ENCODE measurements around the gene C6orf15.

The C6orf15 gene

DNA sequence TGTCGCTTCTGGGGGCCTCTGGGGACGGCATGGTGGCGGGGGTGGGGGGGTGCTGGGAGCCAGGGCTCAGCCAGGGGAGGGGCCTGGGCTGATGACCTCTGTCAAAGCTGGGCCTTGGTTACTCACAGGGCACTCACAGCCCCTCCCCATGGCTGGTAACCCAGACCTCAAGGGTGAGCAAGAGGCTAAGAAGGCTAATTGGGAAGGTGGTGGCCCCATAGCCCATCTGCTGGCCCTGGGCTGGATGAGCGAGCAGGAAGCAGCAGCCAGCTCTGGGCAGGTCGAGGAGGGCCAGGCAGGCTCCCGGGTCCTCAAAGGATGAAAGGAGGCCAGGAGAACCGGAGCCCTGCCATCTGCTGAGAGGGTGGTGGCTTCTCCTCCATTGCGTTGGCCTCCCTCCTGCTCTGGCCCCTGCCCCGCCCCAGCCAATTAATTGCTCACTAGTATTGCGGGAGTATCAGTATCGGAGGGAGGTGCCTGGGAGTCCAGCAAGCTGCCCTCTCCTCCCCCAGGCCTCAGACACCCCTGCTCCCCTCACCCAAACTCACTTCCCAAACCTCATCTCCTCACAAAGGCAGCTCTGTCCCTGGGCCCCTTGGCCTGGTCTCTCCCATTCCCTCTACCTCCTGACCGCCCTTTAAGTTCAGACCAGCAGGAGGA lies 8.9 kb upstream of the C6orf15 start:
- no peaks in the 10 kb centered on the region for H3K4me1 Mint-ChIP-seq (ENCODE audit: low read depth)
- no peak overlapping the region for H3K27ac Mint-ChIP-seq
- H3K27me3 Mint-ChIP-seq, result peaks cover 5% of the 10 kb centered on the region
- H3K9me3 Mint-ChIP-seq, result no peaks in the 10 kb centered on the region
- no peaks in the 10 kb centered on the region for H3K36me3 Mint-ChIP-seq (ENCODE audit: low read depth)
- no peak overlapping the region for H3K4me3 Mint-ChIP-seq

DNA sequence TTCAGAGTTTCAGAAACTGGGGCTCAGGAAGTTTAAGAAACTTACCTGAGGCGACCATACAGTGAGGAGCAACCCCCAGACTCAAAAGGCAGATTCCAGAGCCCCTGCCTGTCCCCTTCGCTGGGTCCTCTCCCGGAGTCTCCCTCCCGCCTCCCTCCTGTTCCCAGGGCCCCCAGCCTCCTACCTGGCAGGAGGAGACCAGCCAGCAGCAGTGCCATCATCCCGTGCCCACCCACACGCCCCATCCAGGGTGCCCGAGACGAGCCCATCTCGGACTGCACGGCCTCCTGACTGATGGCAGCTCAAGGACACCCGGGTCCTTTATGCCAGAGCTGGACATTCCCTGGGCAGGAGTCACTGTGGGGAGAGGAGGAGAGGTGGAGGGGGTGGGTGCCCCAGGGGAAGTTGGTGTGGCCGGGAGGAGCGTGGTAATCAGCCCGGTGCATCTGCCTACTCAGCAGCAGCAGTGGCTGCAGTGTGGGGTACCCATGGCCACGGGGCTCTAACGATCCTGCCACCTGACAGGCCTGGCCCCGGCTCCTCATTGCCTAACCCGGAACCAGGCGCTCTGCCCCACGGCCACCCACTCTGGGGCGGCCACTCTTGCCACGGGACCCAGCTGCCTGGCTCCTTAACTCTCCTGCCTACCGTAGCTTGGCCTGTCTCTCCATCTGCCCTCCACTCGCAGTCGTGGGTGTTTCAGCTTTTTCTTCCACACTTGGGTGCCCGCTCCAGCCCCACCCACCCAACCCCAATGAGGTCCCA lies 8.0 kb upstream of the C6orf15 start, which contains the start of gene CDSN:
CDSN (minus strand) TSS at position 296 of the 765 bp plus-strand sequence; CDS start at position 269, 27 bp downstream.
- H3K4me1 Mint-ChIP-seq (ENCODE audit: low read depth), result no peaks in the 10 kb centered on the region
- H3K4me3 Mint-ChIP-seq, result no peak within 1 kb of the TSS
- no peaks in the 10 kb centered on the region for H3K9me3 Mint-ChIP-seq
- no peaks in the 10 kb centered on the region for H3K36me3 Mint-ChIP-seq (ENCODE audit: low read depth)
- peaks cover 12% of the 10 kb centered on the region for H3K27me3 Mint-ChIP-seq
- no peak within 1 kb of the TSS for H3K27ac Mint-ChIP-seq

DNA sequence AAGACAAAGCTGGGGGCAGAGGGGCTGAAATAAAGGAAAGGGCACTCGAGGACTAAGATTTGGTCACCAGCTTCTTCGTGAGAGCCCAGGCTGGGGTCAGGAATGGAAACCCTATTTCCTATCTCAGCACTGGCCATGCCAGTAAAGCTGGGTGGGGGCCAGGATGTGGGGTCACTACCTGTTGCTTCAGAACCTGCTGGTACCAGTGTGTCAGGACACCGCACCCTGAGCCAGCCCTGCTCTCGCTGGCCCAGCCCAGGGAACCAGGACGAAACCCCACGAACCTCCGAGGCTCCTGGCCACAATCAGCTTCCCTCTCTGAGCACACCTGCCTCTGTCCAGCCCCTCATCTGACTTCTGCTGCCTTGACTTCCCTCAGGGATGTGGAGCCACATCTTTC lies 5.8 kb upstream of the C6orf15 start:
- Mint-ChIP-seq H3K27ac (no peak overlapping the region), H3K9me3 (no peaks in the 10 kb centered on the region), H3K4me1 (ENCODE audit: low read depth) (no peaks in the 10 kb centered on the region), H3K36me3 (ENCODE audit: low read depth) (no peaks in the 10 kb centered on the region), H3K27me3 (peaks cover 13% of the 10 kb centered on the region), H3K4me3 (no peak overlapping the region)

DNA sequence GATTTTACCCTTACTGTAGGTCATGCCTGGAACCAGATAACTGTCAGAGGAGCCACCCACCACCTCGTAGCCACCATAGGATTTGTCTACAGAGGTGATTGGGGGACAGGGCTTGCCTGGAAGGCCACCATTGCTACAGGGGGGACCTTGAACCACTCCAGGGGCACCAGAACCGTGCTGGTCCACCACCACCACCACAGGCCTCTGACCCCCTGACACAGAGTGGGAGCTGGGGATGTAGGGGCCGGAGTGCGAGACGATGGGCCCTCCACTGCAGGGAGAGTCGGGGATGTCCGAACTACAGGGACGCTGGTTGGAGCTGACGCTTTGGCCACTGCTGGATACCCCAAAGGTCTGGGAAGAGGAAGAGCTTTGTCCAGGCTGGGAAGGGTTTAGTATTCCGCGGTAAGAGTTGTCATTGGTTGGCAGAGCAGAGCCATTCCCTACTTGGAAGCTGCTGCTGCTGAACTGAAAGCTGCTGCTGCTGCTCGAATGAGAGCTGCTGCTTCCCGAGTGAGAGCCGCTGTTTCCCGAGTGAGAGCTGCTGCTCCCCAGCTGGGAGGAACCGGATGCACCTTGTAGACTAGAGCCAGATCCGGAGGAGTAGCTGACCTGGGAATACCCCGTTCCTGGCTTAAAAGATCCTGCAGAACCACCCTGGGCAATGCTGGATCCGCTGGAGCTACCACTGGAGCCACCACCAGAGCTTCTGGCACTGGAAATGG lies 4.4 kb upstream of the C6orf15 start:
- H3K4me3 Mint-ChIP-seq, result no peak overlapping the region
- no peaks in the 10 kb centered on the region for H3K9me3 Mint-ChIP-seq
- H3K4me1 Mint-ChIP-seq (ENCODE audit: low read depth), result no peaks in the 10 kb centered on the region
- no peak overlapping the region for H3K27ac Mint-ChIP-seq
- H3K27me3 Mint-ChIP-seq, result peaks cover 13% of the 10 kb centered on the region
- no peaks in the 10 kb centered on the region for H3K36me3 Mint-ChIP-seq (ENCODE audit: low read depth)

DNA sequence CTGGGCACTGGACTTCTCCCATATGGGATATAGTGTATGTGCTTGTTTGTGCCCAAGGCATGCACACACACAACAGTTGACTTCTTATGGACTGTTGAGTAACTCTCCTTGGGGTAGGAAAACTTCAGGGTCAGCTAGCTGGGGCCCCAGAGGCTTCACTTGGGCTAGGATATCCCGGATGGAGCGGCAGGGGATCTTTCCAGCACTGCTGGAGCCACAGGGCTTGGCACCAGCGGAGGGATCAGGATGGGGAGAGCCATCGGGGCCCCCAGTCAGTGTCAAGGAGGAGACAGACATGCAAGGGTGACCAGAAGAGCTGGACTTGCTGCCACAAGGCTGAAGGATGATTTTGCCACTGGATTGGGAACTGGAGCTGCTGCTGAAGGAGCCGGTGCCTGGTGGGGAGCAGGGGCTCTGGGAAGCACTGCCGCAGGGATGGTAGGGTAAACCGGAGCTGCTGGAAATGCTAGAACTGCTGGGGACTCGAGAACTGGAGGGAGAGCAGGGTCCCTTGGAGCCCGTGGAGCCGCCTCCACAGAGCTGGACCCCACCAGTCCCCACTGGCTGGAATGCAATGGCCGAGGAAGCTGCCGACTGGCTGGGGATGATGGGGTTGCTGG lies 3.7 kb upstream of the C6orf15 start:
- Mint-ChIP-seq H3K27me3 (peaks cover 13% of the 10 kb centered on the region), H3K4me3 (no peak overlapping the region), H3K36me3 (ENCODE audit: low read depth) (no peaks in the 10 kb centered on the region), H3K4me1 (ENCODE audit: low read depth) (no peaks in the 10 kb centered on the region), H3K9me3 (no peaks in the 10 kb centered on the region), H3K27ac (no peak overlapping the region)

DNA sequence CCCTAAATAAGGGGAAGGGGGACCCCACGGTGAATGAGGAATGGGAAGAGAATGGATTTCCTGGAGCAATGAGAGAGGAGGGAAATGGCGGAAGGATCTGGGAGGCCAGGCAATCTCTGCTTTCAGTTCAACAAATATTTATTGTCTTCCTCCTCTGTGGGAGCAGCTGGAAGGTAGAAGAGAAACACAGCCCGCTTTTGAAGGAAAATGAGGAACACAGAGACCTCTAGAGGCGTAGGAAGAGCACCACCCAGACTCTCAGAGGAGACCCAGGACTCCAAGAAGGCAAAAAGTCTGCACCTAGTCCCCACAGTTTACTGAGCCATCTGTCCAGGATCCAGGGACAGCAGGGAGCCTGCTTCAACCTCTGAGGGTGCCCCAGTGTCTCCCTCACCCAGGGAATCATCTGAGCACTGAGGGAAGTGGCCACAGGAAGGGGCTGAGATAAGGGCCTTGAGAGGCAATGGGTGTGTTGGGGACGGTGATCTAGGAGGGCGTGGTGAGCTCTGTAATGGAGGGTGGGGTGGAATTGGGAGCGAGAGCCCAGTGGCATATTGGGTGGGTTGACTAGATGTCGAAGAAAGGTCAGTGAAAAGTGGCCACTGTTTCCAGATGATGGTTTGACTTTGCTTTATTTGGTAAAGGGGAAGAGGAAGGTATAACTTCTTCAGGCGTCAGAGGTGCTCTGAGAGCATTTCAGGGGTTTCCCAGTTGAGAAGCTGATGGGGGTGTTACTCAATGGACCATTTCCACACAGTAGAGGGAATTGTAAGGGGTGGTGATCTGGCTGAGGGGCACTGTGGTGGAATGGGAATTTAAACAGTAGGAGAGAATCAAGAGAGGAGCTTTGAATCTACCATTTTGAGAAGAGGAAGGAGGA lies 2.8 kb upstream of the C6orf15 start:
- Mint-ChIP-seq H3K9me3 (no peaks in the 10 kb centered on the region), H3K27me3 (peaks cover 13% of the 10 kb centered on the region), H3K4me1 (ENCODE audit: low read depth) (no peaks in the 10 kb centered on the region), H3K27ac (no peak overlapping the region), H3K4me3 (no peak overlapping the region), H3K36me3 (ENCODE audit: low read depth) (no peaks in the 10 kb centered on the region)

DNA sequence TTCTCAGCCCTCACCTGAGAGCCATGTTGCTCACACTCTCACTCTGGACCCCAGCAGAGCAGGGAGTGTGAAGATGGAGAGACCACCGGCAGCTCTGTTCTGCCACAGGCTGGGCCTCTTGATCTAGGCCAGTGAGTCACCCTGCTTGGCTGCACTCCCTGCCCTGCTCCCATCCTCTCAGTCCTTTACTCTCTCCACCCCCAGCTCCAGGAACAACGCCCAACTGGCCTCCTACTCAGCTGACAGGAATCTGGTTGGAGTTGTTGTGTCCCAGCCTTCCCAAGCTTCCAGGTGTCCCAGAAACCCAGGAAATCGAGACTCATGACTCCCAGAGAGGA lies 2.1 kb upstream of the C6orf15 start, which contains the start of gene PSORS1C1:
PSORS1C1 (plus strand) TSS at position 260 of the 338 bp plus-strand sequence. CDS start 14,833 bp downstream, outside the sequence.
- no peak within 1 kb of the TSS for H3K27ac Mint-ChIP-seq
- H3K36me3 Mint-ChIP-seq (ENCODE audit: low read depth), result no peaks in the 10 kb centered on the region
- no peaks in the 10 kb centered on the region for H3K9me3 Mint-ChIP-seq
- H3K4me1 Mint-ChIP-seq (ENCODE audit: low read depth), result no peaks in the 10 kb centered on the region
- no peak within 1 kb of the TSS for H3K4me3 Mint-ChIP-seq
- H3K27me3 Mint-ChIP-seq, result peaks cover 13% of the 10 kb centered on the region

DNA sequence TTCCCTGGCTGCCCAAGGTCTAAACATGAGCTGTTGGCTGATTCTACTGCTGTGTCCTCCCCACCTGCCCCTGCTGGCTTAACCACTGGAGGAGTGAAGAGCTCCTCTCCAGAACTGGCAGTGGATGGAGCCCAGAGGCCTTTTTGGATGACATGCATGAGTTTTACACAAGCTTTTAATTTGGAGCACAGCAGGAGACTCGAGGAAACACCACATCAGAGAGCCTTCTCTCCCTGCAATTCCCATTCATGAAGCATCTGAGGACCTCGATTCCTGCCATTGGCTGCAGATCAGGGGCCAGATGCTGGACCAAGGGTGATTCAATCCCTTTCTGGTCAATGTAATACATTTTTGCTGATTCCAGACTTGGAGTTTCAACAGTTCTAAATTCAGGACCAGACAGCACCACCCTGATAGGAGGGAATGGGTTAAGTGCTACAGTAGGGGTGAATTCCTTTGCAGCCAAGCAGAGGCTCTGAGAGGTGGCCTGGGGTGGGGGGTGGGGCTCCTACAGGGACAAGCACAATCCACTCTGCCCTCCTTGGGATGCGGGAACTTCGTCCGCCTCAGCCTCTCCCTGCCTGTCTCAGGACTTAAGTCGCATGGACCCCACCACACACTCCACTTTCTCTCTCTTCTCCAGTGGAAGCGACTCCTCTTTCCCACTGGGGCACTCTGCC lies 1.6 kb upstream of the C6orf15 start:
- Mint-ChIP-seq H3K4me3 (no peak overlapping the region), H3K4me1 (ENCODE audit: low read depth) (no peaks in the 10 kb centered on the region), H3K27me3 (peaks cover 13% of the 10 kb centered on the region), H3K27ac (no peak overlapping the region), H3K36me3 (ENCODE audit: low read depth) (no peaks in the 10 kb centered on the region), H3K9me3 (no peaks in the 10 kb centered on the region)

DNA sequence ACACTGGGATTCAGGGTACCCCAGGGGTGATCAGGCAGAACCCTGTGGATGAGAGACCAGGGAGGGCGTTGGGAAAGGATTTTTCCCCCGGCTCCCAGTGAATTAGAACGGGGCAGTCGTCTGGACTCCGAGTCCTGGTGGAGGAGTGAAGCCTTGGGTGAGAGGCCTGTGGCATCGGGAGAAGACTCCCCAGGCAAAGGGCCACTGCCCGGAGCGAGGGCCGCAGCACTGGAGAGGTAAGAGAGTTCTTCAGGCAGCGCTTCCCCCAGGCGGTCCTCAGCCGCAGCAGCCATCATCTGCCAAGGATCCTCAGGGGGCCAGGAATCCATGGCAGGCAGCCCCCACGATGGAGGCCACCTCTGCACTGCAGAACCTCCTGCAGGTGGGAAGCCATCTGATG lies 663 bp downstream of the C6orf15 start:
- peaks cover 9% of the 10 kb centered on the region for H3K27me3 Mint-ChIP-seq
- no peaks in the 10 kb centered on the region for H3K9me3 Mint-ChIP-seq
- no peak overlapping the region for H3K27ac Mint-ChIP-seq
- H3K4me3 Mint-ChIP-seq, result no peak overlapping the region
- H3K36me3 Mint-ChIP-seq (ENCODE audit: low read depth), result no peaks in the 10 kb centered on the region
- no peaks in the 10 kb centered on the region for H3K4me1 Mint-ChIP-seq (ENCODE audit: low read depth)

DNA sequence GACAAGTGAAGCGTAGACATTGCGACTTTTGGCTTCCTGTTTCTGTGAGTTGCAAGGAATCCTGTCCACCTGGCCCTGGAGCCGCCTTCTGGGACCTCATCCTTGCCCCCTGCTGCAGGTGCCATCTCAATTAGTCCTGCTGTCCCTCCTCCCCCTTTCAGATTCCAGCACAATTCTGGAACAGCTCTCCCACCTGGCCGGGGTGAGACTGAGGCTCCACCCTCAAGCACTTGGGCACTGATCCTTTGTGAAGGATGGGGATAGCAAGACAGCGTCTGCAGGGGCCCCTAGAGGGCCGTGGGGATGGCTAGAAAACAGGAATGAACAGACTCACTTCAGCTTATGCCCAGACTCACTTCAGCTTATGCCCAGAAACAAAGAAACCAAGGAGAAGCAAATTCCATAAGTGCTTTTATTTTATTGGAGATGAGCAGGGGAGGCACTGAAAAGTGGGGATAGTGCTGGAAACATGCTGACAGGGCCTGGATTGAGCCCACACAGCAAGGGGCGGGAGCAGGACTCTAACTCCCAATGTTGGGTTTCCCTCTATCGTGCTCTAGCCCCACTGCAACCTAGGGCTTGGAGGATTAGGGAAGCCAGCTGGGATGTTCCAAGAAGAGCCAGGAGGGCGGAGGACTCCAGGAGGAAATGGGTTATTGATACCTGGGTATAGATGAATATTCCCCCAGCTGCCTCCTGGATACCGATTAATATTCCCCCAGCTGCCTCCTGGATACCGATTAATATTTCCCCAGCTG lies 1.4 kb downstream of the C6orf15 start:
- no peaks in the 10 kb centered on the region for H3K4me1 Mint-ChIP-seq (ENCODE audit: low read depth)
- H3K36me3 Mint-ChIP-seq (ENCODE audit: low read depth), result no peaks in the 10 kb centered on the region
- peaks cover 8% of the 10 kb centered on the region for H3K27me3 Mint-ChIP-seq
- no peak overlapping the region for H3K27ac Mint-ChIP-seq
- H3K4me3 Mint-ChIP-seq, result no peak overlapping the region
- no peaks in the 10 kb centered on the region for H3K9me3 Mint-ChIP-seq

DNA sequence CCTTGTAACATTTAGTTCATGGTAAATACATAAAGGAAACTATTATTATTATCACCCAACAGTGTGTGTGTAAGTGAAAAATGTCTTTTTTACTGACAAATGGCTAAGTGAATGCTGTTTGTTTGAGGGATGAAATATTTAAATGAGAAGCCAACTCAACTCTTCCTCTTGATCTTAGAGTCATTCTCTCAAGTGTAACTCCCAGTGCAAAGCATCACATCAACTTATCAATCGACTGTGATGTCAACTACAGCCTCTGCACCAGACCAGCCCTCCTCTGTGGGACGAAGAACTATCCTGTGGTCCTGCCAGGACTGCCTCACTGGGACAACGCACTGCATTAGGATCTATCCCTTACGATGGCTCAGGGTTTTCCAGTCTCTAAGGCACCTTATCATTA lies 5.3 kb downstream of the C6orf15 start:
- Mint-ChIP-seq H3K27me3 (no peaks in the 10 kb centered on the region), H3K27ac (no peak overlapping the region), H3K36me3 (ENCODE audit: low read depth) (no peaks in the 10 kb centered on the region), H3K9me3 (no peaks in the 10 kb centered on the region), H3K4me3 (no peak overlapping the region), H3K4me1 (ENCODE audit: low read depth) (no peaks in the 10 kb centered on the region)

DNA sequence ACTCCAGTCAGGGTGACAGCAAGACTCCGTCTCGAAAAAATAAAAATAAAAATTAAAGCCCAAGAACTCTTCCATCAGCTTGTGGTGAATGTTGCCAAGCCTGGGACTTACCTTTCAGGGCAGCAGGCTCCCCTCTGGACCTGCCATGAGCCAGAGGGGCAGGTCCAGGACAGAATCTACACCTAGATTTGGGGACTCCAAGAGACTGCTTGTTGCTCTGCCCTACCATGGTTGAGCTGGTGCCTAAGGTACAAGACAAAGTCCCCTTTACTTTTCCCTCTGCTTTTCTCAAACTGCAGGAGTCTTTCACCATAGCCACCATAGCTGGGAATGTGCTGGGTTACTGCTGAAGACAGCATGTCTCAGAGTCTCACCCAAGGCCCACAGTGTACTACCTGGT lies 9.2 kb downstream of the C6orf15 start:
- no peaks in the 10 kb centered on the region for H3K36me3 Mint-ChIP-seq (ENCODE audit: low read depth)
- H3K4me1 Mint-ChIP-seq (ENCODE audit: low read depth), result no peaks in the 10 kb centered on the region
- H3K9me3 Mint-ChIP-seq, result no peaks in the 10 kb centered on the region
- H3K27me3 Mint-ChIP-seq, result no peaks in the 10 kb centered on the region
- no peak overlapping the region for H3K27ac Mint-ChIP-seq
- no peak overlapping the region for H3K4me3 Mint-ChIP-seq

DNA sequence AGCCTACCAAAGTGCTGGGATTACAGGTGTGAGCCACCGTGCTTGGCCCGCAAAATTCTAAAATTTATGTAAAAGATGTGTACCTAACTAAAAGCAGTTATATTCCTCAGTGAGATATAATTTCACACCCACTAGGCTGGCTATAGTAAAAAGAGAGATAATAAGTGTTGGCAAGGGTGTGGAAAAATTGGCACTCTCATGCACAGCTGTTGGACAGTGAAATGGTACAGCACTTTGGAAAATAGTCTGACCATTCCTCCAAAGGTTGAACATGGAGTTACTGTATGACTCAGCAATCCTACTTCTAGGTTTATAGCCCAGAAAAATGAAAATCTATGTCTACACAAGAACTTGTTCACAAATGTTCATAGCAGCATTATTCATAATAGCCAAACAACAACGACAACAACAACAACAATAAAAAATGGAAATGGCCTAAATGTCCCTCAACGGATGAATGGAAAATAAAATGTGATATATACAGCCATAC lies 13.9 kb downstream of the C6orf15 start:
- Mint-ChIP-seq H3K27ac (no peak overlapping the region), H3K4me1 (ENCODE audit: low read depth) (peaks cover 36% of the 10 kb centered on the region), H3K27me3 (no peaks in the 10 kb centered on the region)

More for the DNA sequence above, 13.9 kb downstream of the C6orf15 start:
- H3K9me3 Mint-ChIP-seq, result no peaks in the 10 kb centered on the region
- H3K4me3 Mint-ChIP-seq, result no peak overlapping the region
- no peaks in the 10 kb centered on the region for H3K36me3 Mint-ChIP-seq (ENCODE audit: low read depth)

Data from stimulated activated naive CD8-positive, alpha-beta T cell treated with anti-CD3 and anti-CD28 coated beads, Interleukin-15, Interleukin-2, amounts not matched to agents 100 ng/mL and 50 ng/mL, for 24 hours (primary cell).